HepG2 (cell line): ENCODE data around the gene JCAD. TPM values are rescaled to one million over a fixed set of nuclear protein-coding genes. Genes with fewer than 3 reads are reported as not detected.

Source experiments
- ATAC-seq: fragments of 200-7000 bp; cut with Tn5 transposase; 3 replicates; pipeline ENCODE4 v1.9.1; 2020; ENCODE audit warnings: mild to moderate bottlenecking, moderate library complexity
- BruUV-seq: library from RNA; stranded (reverse); fragments of 400-500 nt; replicated peaks from 2 replicates; lab custom pipeline; 2021; lab: Mats Ljungman, UMichigan
- CTCF ChIA-PET: fragments of 300-600 bp; formaldehyde crosslinking; extraction: SDS; loops from one replicate; lab custom pipeline; 2021; ENCODE audit warnings: low total read pairs, inconsistent platforms, low intra/inter-chr PET ratio; lab: Yijun Ruan, JAX
- POLR2A ChIA-PET: fragments of 350-600 bp; sonication (Branson Sonifier 250); formaldehyde crosslinking; loops from one replicate; lab custom pipeline; 2020; ENCODE audit warnings: antibody characterized with exemption, inconsistent platforms; lab: Yijun Ruan, JAX
- DNase-seq: peaks from one replicate; pipeline ENCODE4 v3.0.0-alpha.2; 2015; ENCODE audit warnings: low spot score
- FAIRE-seq: peaks from 3 replicates; lab custom pipeline; 2011; peaks lifted over from hg19 to GRCh38; lab: Jason Lieb, UNC
- H2AFZ ChIP-seq: one replicate; pipeline ENCODE4 v1.6.1; 2011; ENCODE audit warnings: low read length, inconsistent platforms
- H3K27ac ChIP-seq: fragments of 300-600 bp; 3 replicates; pipeline ENCODE4 v1.8.0; 2011; ENCODE audit warnings: mixed run types, mild to moderate bottlenecking, mixed read lengths, low read length, inconsistent platforms; ENCODE audit not compliant: insufficient read depth; ENCODE audit errors: extremely low read length
- H3K27me3 ChIP-seq, 2 experiments: fragments of 200-600 bp in 1 of 2; 2 replicates in 1 of 2; 3 replicates in 1 of 2; pipeline versions ENCODE4 v1.6.0 to v1.8.0; 2011; ENCODE audit warnings: low read length in 2 of 2, mild to moderate bottlenecking in 2 of 2, moderate library complexity in 2 of 2, inconsistent platforms in 1 of 2; ENCODE audit not compliant: insufficient read depth in 2 of 2, control insufficient read depth in 1 of 2
- H3K36me3 ChIP-seq, 2 experiments: fragments of 200-600 bp in 1 of 2; replicated peaks in 1 of 2; 2 replicates in 1 of 2; 3 replicates in 1 of 2; pipeline versions ENCODE4 v1.5.1 to v1.8.0; 2011; ENCODE audit warnings: low read length in 2 of 2, inconsistent platforms in 1 of 2; ENCODE audit not compliant: insufficient read depth in 2 of 2, control insufficient read depth in 1 of 2
- H3K4me1 ChIP-seq: 2 replicates; pipeline ENCODE4 v1.5.1; 2012; ENCODE audit warnings: low read length, inconsistent platforms; ENCODE audit not compliant: insufficient read depth
- H3K4me2 ChIP-seq: 2 replicates; pipeline ENCODE4 v1.6.0; 2011; ENCODE audit warnings: low read depth, low read length, inconsistent platforms
- H3K4me3 ChIP-seq, 3 experiments: fragments of 200-600 bp in 1 of 3; sonication (generic), shearing (Covaris generic) in 1 of 3; replicated peaks in 1 of 3; 2 replicates each; pipeline ENCODE4 v1.5.1; 2011 to 2016; ENCODE audit warnings: low read length in 3 of 3, inconsistent platforms in 2 of 3, low read depth in 2 of 3, mild to moderate bottlenecking in 2 of 3, control low read depth in 1 of 3, mixed read lengths in 1 of 3; ENCODE audit not compliant: insufficient read depth in 1 of 3
- H3K79me2 ChIP-seq: one replicate; pipeline ENCODE4 v1.6.1; 2011; ENCODE audit warnings: low read length, inconsistent platforms; ENCODE audit not compliant: insufficient read depth
- H3K9ac ChIP-seq: 2 replicates; pipeline ENCODE4 v1.6.0; 2011; ENCODE audit warnings: mild to moderate bottlenecking, low read depth, low read length, inconsistent platforms; ENCODE audit not compliant: insufficient read depth
- H3K9me3 ChIP-seq: 2 replicates; pipeline ENCODE4 v1.5.1; 2012; ENCODE audit warnings: mild to moderate bottlenecking, low read length
- H4K20me1 ChIP-seq: 2 replicates; pipeline ENCODE4 v1.6.0; 2011; ENCODE audit warnings: inconsistent platforms, mild to moderate bottlenecking, low read length, moderate library complexity; ENCODE audit not compliant: insufficient read depth
- BRD4 ChIP-seq: sonication (generic); formaldehyde crosslinking; IDR thresholded peaks from 2 replicates; pipeline ENCODE4 v1.4.0; 2020; ENCODE audit warnings: missing genetic modification reagents
- CHD2 ChIP-seq: IDR thresholded peaks from 2 replicates; pipeline ENCODE4 v1.6.1; 2011; ENCODE audit warnings: low read depth, low read length, improper control_type of control experiment
- EED ChIP-seq: sonication (generic); formaldehyde crosslinking; IDR thresholded peaks from 2 replicates; pipeline ENCODE4 v1.5.0; 2020; ENCODE audit warnings: mild to moderate bottlenecking, missing genetic modification reagents
- EHMT2 ChIP-seq: fragments of 200-600 bp; sonication (generic); IDR thresholded peaks from 2 replicates; pipeline ENCODE4 v1.7.0; 2017; ENCODE audit warnings: antibody characterized with exemption, low read depth, low read length, borderline replicate concordance
- FOXK2 ChIP-seq: fragments of 450-650 bp; IDR thresholded peaks from 2 replicates; pipeline ENCODE4 v1.6.1; 2016
- GTF2F1 ChIP-seq: fragments of 150-350 bp; IDR thresholded peaks from 2 replicates; pipeline ENCODE4 v1.6.1; 2014; ENCODE audit warnings: low read length
- HNRNPLL ChIP-seq: fragments of 200-400 bp; formaldehyde crosslinking; IDR thresholded peaks from 2 replicates; pipeline ENCODE4 v1.6.1; 2017; ENCODE audit warnings: mild to moderate bottlenecking, low read depth, low read length; ENCODE audit not compliant: poor library complexity, severe bottlenecking
- IRX3 ChIP-seq: sonication (generic); formaldehyde crosslinking; IDR thresholded peaks from 2 replicates; pipeline ENCODE4 v1.8.1; 2023; ENCODE audit warnings: mild to moderate bottlenecking, low read depth, missing genetic modification reagents, borderline replicate concordance
- KAT2B ChIP-seq: fragments of 150-350 bp; IDR thresholded peaks from 2 replicates; pipeline ENCODE4 v1.6.1; 2014; ENCODE audit warnings: low read depth, low read length, borderline replicate concordance
- KAT7 ChIP-seq: IDR thresholded peaks from 2 replicates; pipeline ENCODE4 v1.6.1; 2018; ENCODE audit warnings: borderline replicate concordance, missing compliant biosample characterization
- PHB2 ChIP-seq: fragments of 450-650 bp; IDR thresholded peaks from 2 replicates; pipeline ENCODE4 v1.6.1; 2018; ENCODE audit not compliant: partially characterized antibody
- PREB ChIP-seq: sonication (generic); formaldehyde crosslinking; IDR thresholded peaks from 2 replicates; pipeline ENCODE4 v1.4.0; 2020; ENCODE audit warnings: missing genetic modification reagents
- ZGPAT ChIP-seq: IDR thresholded peaks from 2 replicates; pipeline ENCODE4 v1.6.1; 2016; ENCODE audit warnings: mild to moderate bottlenecking
- ZNF350 ChIP-seq: sonication (generic); formaldehyde crosslinking; IDR thresholded peaks from 2 replicates; pipeline ENCODE4 v1.4.0; 2020; ENCODE audit warnings: mild to moderate bottlenecking, low read depth, missing genetic modification reagents, borderline replicate concordance
- ZNF589 ChIP-seq: sonication (generic); formaldehyde crosslinking; conservative IDR thresholded peaks from 2 replicates; pipeline ENCODE4 v1.8.0; 2022; ENCODE audit warnings: mild to moderate bottlenecking, moderate library complexity, missing genetic modification reagents
- ZSCAN20 ChIP-seq: sonication (generic); formaldehyde crosslinking; IDR thresholded peaks from 2 replicates; pipeline ENCODE4 v1.4.0; 2020; ENCODE audit warnings: missing genetic modification reagents, mild to moderate bottlenecking, borderline replicate concordance
- WGBS: methylation state at CpG from one replicate; pipeline ENCODE4 v1.1.6; 2017; ENCODE audit warnings: low lambda C conversion rate; 5-methylcytosine and 5-hydroxymethylcytosine counted together
- in situ Hi-C: cut with HindIII; loops from 2 replicates; pipeline ENCODE4 v1.10.0; 2017; ENCODE audit warnings: low pct_unique_long_range_greater_than_20kb; ENCODE audit not compliant: extremely low pct_ligation_motif_present
- intact Hi-C: fragments of 100-400 bp; cut with micrococcal nuclease; formaldehyde crosslinking; loops from one replicate; pipeline ENCODE4 v1.10.0; 2022; ENCODE audit not compliant: unreplicated experiment
- polyA plus RNA-seq, 8 experiments: library from polyadenylated mRNA; depleted of rRNA in 3 of 8; stranded (reverse) in 7 of 8; unstranded in 1 of 8; fragments of >200 nt; fragmentation: Illumina TruSeq in 4 of 8; extraction: Trizol in 4 of 8; gene quantifications; 2 replicates each; pipeline versions ENCODE4 v1.2.1 to v1.2.3, GENCODE V29; 2011 to 2016; ENCODE audit warnings: low read depth in 4 of 8, missing spikeins in 1 of 8, mixed read lengths in 1 of 8; ENCODE audit not compliant: insufficient read depth in 1 of 8
- total RNA-seq, 5 experiments: library from RNA; depleted of rRNA; stranded (reverse); fragments of >200 nt; fragmentation: Illumina TruSeq; extraction: Trizol; gene quantifications; 2 replicates each; pipeline ENCODE4 v1.2.3, GENCODE V29; 2016; ENCODE audit warnings: low read depth in 1 of 5

Gene JCAD
- total and polyA plus RNA-seq, 2 of the 13 experiments (the other 11 are each of a cell fraction or from before 2014, with no cell fraction given), result 0.04 to 0.08 TPM

GRCh38 chr10:29974773-29975172, 84.6 kb downstream of the JCAD start:
- FAIRE-seq, result no peak
- intact Hi-C loops, result no loop called here
- Histone ChIP-seq H3K4me2 (no peak overlapping the region), H3K4me3 (no peak overlapping the region)
- CTCF ChIA-PET, result no interaction called here
- TF ChIP-seq CHD2 (no peak), PHB2 (no peak)
- TF ChIP-seq, all 625 proteins: peak for 0
- Histone ChIP-seq H3K36me3 (no peaks in the 10 kb centered on the region), H3K79me2 (no peaks in the 10 kb centered on the region), H3K27me3 (peaks cover 0 to 1% of the 10 kb centered on the region in 2 experiments; a peak in 1 of 5 replicates), H3K9me3 (no peaks in the 10 kb centered on the region), H3K4me1 (no peaks in the 10 kb centered on the region), H2AFZ (no peak overlapping the region), H4K20me1 (no peaks in the 10 kb centered on the region), H3K9ac (no peak overlapping the region), H3K27ac (no peak overlapping the region)
- POLR2A ChIA-PET, result no interaction called here
- DNase-seq (no peak), ATAC-seq (no peak)
- no TSS peak for BruUV-seq
- in situ Hi-C loops, result no loop called here
- WGBS, result 46% methylated on average over 3 of the region's 3 CpGs

GRCh38 chr10:29973921-29974320, 85.5 kb downstream of the JCAD start:
- H3K9ac ChIP-seq, result no peak overlapping the region
- no peak for DNase-seq
- no peak overlapping the region for H2AFZ ChIP-seq
- H4K20me1 ChIP-seq, result no peaks in the 10 kb centered on the region
- H3K27ac ChIP-seq, result no peak overlapping the region
- H3K27me3 ChIP-seq, result peaks cover 0 to 1% of the 10 kb centered on the region in 2 experiments; a peak in 1 of 5 replicates
- CTCF ChIA-PET, result no interaction called here
- POLR2A ChIA-PET, result no interaction called here
- intact Hi-C loops (no loop called here), in situ Hi-C loops (no loop called here)
- BruUV-seq, result no TSS peak
- no peak for ATAC-seq
- no peaks in the 10 kb centered on the region for H3K36me3 ChIP-seq
- H3K4me3 ChIP-seq, result no peak overlapping the region
- no peaks in the 10 kb centered on the region for H3K79me2 ChIP-seq
- WGBS, result 16% methylated on average over 5 of the region's 5 CpGs
- H3K4me1 ChIP-seq, result no peaks in the 10 kb centered on the region
- H3K9me3 ChIP-seq, result no peaks in the 10 kb centered on the region
- no peak for FAIRE-seq
- no peak overlapping the region for H3K4me2 ChIP-seq
- no peak for TF ChIP-seq KAT7 (CRISPR knock-in tag)
- no peak for TF ChIP-seq ZGPAT (CRISPR knock-in tag)
- TF ChIP-seq PREB (CRISPR knock-in tag), result no peak
- TF ChIP-seq FOXK2, result no peak
- no peak for TF ChIP-seq EHMT2
- TF ChIP-seq IRX3 (CRISPR knock-in tag), result no peak
- no peak for TF ChIP-seq EED (CRISPR knock-in tag)
- no peak for TF ChIP-seq GTF2F1
- TF ChIP-seq ZNF350 (CRISPR knock-in tag), result no peak
- no peak for TF ChIP-seq KAT2B
- no peak for TF ChIP-seq ZNF589
- TF ChIP-seq HNRNPLL, result no peak
- TF ChIP-seq ZSCAN20 (CRISPR knock-in tag), result no peak
- TF ChIP-seq BRD4, result no peak
